Fibroblast of lung (primary cell): ENCODE data around the gene NLRC3. TPM values are rescaled to one million over a fixed set of nuclear protein-coding genes. Genes with fewer than 3 reads are reported as not detected.
"Not testable (repeated sequence)": the region's sequence is repeated elsewhere in the genome, so short reads cannot be mapped to it uniquely, and the experiment has no call there.

Source experiments
- DNase-seq, 2 donors: peaks; one replicate each; pipeline versions ENCODE4 v3.0.0 to v3.0.0-alpha.2; 2010; ENCODE audit warnings: low read depth in 2 of 2
- H2AFZ ChIP-seq: 2 replicates; pipeline ENCODE4 v1.5.1; 2012; ENCODE audit warnings: low read length, control low read depth, inconsistent platforms
- H3K27ac ChIP-seq: 2 replicates; pipeline ENCODE4 v1.5.1; 2011; ENCODE audit warnings: low read length, control low read depth; ENCODE audit not compliant: insufficient read depth
- H3K27me3 ChIP-seq: 2 replicates; pipeline ENCODE4 v1.5.1; 2011; ENCODE audit warnings: mild to moderate bottlenecking, low read length; ENCODE audit not compliant: control insufficient read depth, insufficient read depth
- H3K36me3 ChIP-seq: 2 replicates; pipeline ENCODE4 v1.5.1; 2011; ENCODE audit warnings: low read length; ENCODE audit not compliant: control insufficient read depth, insufficient read depth
- H3K4me1 ChIP-seq: 2 replicates; pipeline ENCODE4 v1.5.1; 2011; ENCODE audit warnings: low read length; ENCODE audit not compliant: control insufficient read depth, insufficient read depth; ENCODE audit errors: extremely low read depth
- H3K4me2 ChIP-seq: 2 replicates; pipeline ENCODE4 v1.5.1; 2011; ENCODE audit warnings: low read length, control low read depth; ENCODE audit not compliant: insufficient read depth; ENCODE audit errors: extremely low read depth
- H3K4me3 ChIP-seq, 4 experiments: fragments of 200-600 bp in 1 of 4; sonication (generic) in 1 of 4; replicated peaks in 1 of 4; 2 replicates each; pipeline ENCODE4 v1.5.1; 2011 to 2016; ENCODE audit warnings: low read length in 4 of 4, low read depth in 3 of 4, mild to moderate bottlenecking in 3 of 4, control low read depth in 2 of 4, inconsistent platforms in 1 of 4, mixed read lengths in 1 of 4; ENCODE audit not compliant: insufficient read depth in 1 of 4; ENCODE audit errors: control extremely low read depth in 1 of 4
- H3K79me2 ChIP-seq: 2 replicates; pipeline ENCODE4 v1.5.1; 2012; ENCODE audit warnings: mild to moderate bottlenecking, low read length, inconsistent platforms; ENCODE audit not compliant: control insufficient read depth, insufficient read depth
- H3K9ac ChIP-seq: 2 replicates; pipeline ENCODE4 v1.5.1; 2011; ENCODE audit warnings: mild to moderate bottlenecking, low read length, control low read depth; ENCODE audit not compliant: insufficient read depth
- H3K9me3 ChIP-seq: 2 replicates; pipeline ENCODE4 v1.5.1; 2012; ENCODE audit warnings: low read depth, low read length; ENCODE audit not compliant: control insufficient read depth, insufficient read depth
- H4K20me1 ChIP-seq: 2 replicates; pipeline ENCODE4 v1.5.1; 2011; ENCODE audit warnings: low read length; ENCODE audit not compliant: control insufficient read depth, insufficient read depth; ENCODE audit errors: extremely low read depth
- EZH2 ChIP-seq: IDR thresholded peaks from 2 replicates; pipeline ENCODE4 v1.5.1; 2012; ENCODE audit warnings: low read length, control low read depth, mild to moderate bottlenecking; ENCODE audit errors: missing control alignments
- polyA plus RNA-seq, 2 donors: library from polyadenylated mRNA; depleted of rRNA in 1 of 2; stranded (reverse) in 1 of 2; unstranded in 1 of 2; fragments of >200 nt; gene quantifications; 2 replicates each; pipeline ENCODE4 v1.2.1, GENCODE V29; 2011 to 2012; ENCODE audit warnings: missing spikeins in 1 of 2
- total RNA-seq: library from RNA; depleted of rRNA; stranded (reverse); fragments of >200 nt; gene quantifications from 2 replicates; pipeline ENCODE4 v1.2.1, GENCODE V29; 2014
- TF ChIP-seq, protein P1 (sequence below), 2 donors: IDR thresholded peaks in 1 of 2; conservative IDR thresholded peaks in 1 of 2; 1 replicate in 1 of 2; 2 replicates in 1 of 2; pipeline ENCODE4 v1.5.1; 2011 to 2012; ENCODE audit warnings: low read length in 2 of 2, control low read depth in 1 of 2, inconsistent platforms in 1 of 2, low read depth in 1 of 2, mild to moderate bottlenecking in 1 of 2

The NLRC3 gene
- total and polyA plus RNA-seq, 2 donors (not counting 1 experiment from before 2014, with no cell fraction given): 0.17 TPM; not detected in 1

GRCh38 chr16:3527216-3527829 lies 49.9 kb downstream of the NLRC3 start:
- H3K4me1 ChIP-seq, H2AFZ ChIP-seq, H3K27me3 ChIP-seq, H3K9me3 ChIP-seq, H3K4me3 ChIP-seq, H4K20me1 ChIP-seq, H3K4me2 ChIP-seq, H3K9ac ChIP-seq, H3K27ac ChIP-seq, H3K36me3 ChIP-seq, H3K79me2 ChIP-seq: not testable (repeated sequence)
- peak; percentile 53 to 64 for DNase-seq
- TF ChIP-seq, protein P1, sequence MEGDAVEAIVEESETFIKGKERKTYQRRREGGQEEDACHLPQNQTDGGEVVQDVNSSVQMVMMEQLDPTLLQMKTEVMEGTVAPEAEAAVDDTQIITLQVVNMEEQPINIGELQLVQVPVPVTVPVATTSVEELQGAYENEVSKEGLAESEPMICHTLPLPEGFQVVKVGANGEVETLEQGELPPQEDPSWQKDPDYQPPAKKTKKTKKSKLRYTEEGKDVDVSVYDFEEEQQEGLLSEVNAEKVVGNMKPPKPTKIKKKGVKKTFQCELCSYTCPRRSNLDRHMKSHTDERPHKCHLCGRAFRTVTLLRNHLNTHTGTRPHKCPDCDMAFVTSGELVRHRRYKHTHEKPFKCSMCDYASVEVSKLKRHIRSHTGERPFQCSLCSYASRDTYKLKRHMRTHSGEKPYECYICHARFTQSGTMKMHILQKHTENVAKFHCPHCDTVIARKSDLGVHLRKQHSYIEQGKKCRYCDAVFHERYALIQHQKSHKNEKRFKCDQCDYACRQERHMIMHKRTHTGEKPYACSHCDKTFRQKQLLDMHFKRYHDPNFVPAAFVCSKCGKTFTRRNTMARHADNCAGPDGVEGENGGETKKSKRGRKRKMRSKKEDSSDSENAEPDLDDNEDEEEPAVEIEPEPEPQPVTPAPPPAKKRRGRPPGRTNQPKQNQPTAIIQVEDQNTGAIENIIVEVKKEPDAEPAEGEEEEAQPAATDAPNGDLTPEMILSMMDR (conservative IDR thresholded peaks at IDR 0.05 in 1 of 2, IDR thresholded peaks at IDR 0.05 in 1 of 2; ENCODE audit: low read depth in 1 of 2, low read length in 2 of 2): peak; percentile 62 to 65

GRCh38 chr16:3525951-3526350 lies 51.3 kb downstream of the NLRC3 start:
- DNase-seq: no peak
- H3K4me1 ChIP-seq: no peaks in the 10 kb centered on the region
- peaks cover 6% of the 10 kb centered on the region for H3K36me3 ChIP-seq

DNA sequence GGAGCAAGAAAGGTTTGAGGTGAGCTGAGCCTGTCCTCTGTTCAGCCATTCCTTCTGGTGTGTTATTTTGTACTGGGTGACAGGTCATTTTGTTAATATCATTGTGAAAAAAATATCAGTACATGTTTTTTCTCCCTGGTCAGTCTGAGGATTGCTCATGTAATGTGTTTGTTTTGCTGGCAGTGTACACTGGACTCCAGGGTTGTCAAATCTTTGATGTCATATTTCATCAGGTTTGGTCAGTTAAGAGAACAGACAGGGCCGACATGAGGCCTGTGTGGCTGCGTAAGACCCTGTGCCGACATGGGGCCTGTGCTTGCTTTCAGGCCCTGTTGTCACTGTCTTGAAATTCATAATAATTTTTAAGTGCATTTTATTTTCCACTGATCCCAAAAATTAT lies 53.9 kb downstream of the NLRC3 start:
- H3K36me3 ChIP-seq: peaks cover 3% of the 10 kb centered on the region
- no peak overlapping the region for H2AFZ ChIP-seq
- no peaks in the 10 kb centered on the region for H3K27me3 ChIP-seq
- H3K4me3 ChIP-seq: no peak overlapping the region
- TF ChIP-seq, protein P1 (conservative IDR thresholded peaks at IDR 0.05 in 1 of 2, IDR thresholded peaks at IDR 0.05 in 1 of 2; ENCODE audit: low read depth in 1 of 2, low read length in 2 of 2): no peak
- TF ChIP-seq EZH2: no peak
- H4K20me1 ChIP-seq: no peaks in the 10 kb centered on the region
- no peaks in the 10 kb centered on the region for H3K4me1 ChIP-seq
- DNase-seq: no peak
- H3K9me3 ChIP-seq: no peaks in the 10 kb centered on the region
- H3K4me2 ChIP-seq: no peak overlapping the region
- H3K27ac ChIP-seq: no peak overlapping the region
- no peak overlapping the region for H3K9ac ChIP-seq
- no peaks in the 10 kb centered on the region for H3K79me2 ChIP-seq

More at GRCh38 chr16:3525951-3526350, 51.3 kb downstream of the NLRC3 start:
- Histone ChIP-seq H2AFZ (no peak overlapping the region), H3K9me3 (no peaks in the 10 kb centered on the region), H3K4me3 (no peak overlapping the region), H3K9ac (no peak overlapping the region), H3K79me2 (no peaks in the 10 kb centered on the region), H3K27ac (no peak overlapping the region), H3K4me2 (no peak overlapping the region), H4K20me1 (no peaks in the 10 kb centered on the region), H3K27me3 (no peaks in the 10 kb centered on the region)
- no peak for TF ChIP-seq EZH2
